Neural cell (in vitro differentiated cells): Measurements from ENCODE around the gene CLASP1.
"Not testable (repeated sequence)": the region's sequence is repeated elsewhere in the genome, so short reads cannot be mapped to it uniquely, and the experiment has no call there.

Experiments
- EP300 ChIP-seq: fragments of 450-650 bp; conservative IDR thresholded peaks from 2 replicates; pipeline ENCODE4 v1.6.1; 2014; ENCODE audit warnings: antibody characterized with exemption, mild to moderate bottlenecking, moderate library complexity; ENCODE audit not compliant: poor library complexity, severe bottlenecking
- POLR2AphosphoS5 ChIP-seq: IDR thresholded peaks from 2 replicates; pipeline ENCODE4 v1.6.1; 2012
- RAD21 ChIP-seq: fragments of 450-650 bp; conservative IDR thresholded peaks from 2 replicates; pipeline ENCODE4 v1.6.1; 2014; ENCODE audit warnings: antibody characterized with exemption, mild to moderate bottlenecking, moderate library complexity
- TAF1 ChIP-seq: IDR thresholded peaks from 2 replicates; pipeline ENCODE4 v1.6.1; 2012; ENCODE audit warnings: low read depth
- TF ChIP-seq, protein P1 (sequence below): fragments of 450-650 bp; IDR thresholded peaks from 2 replicates; pipeline ENCODE4 v1.5.1; 2014; ENCODE audit warnings: antibody characterized with exemption, mild to moderate bottlenecking, moderate library complexity; ENCODE audit not compliant: poor library complexity, severe bottlenecking

DNA sequence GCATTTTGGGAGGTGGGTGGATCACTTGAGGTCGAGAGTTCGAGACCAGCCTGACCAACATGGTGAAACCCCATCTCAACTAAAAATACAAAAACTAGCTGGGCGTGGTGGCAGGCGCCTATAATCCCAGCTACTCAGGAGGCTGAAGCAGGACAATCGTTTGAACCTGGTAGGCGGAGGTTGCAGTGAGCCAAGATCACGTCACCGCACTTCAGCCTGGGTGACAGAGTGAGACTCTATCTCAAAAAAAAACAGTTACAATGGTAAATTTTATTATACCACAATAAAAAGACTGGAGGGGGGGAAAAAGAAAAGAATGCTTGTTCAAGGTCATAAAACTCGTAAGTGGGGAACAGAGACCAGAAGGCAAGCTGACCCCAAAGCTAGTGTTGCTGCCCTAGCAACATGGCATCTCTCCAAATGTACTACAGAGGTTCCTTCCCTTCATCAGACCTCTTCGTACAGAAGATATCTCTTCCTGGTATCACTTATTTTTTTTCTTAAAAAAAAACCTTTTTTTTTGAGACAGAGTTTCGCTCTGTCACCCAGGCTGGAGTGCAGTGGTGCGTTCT lies 305.3 kb downstream of the CLASP1 start:
- TF ChIP-seq, protein P1, sequence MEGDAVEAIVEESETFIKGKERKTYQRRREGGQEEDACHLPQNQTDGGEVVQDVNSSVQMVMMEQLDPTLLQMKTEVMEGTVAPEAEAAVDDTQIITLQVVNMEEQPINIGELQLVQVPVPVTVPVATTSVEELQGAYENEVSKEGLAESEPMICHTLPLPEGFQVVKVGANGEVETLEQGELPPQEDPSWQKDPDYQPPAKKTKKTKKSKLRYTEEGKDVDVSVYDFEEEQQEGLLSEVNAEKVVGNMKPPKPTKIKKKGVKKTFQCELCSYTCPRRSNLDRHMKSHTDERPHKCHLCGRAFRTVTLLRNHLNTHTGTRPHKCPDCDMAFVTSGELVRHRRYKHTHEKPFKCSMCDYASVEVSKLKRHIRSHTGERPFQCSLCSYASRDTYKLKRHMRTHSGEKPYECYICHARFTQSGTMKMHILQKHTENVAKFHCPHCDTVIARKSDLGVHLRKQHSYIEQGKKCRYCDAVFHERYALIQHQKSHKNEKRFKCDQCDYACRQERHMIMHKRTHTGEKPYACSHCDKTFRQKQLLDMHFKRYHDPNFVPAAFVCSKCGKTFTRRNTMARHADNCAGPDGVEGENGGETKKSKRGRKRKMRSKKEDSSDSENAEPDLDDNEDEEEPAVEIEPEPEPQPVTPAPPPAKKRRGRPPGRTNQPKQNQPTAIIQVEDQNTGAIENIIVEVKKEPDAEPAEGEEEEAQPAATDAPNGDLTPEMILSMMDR, result not testable (repeated sequence)
- not testable (repeated sequence) for TF ChIP-seq RAD21, TAF1, EP300, POLR2AphosphoS5
